Mucosa of stomach (tissue), 1 donor: ENCODE results near the gene PAX6.

Experiments used
- H3K27me3 ChIP-seq: one replicate; pipeline ENCODE4 v1.7.0; 2013; ENCODE audit warnings: mild to moderate bottlenecking, low read length; ENCODE audit not compliant: control insufficient read depth, insufficient read depth
- H3K36me3 ChIP-seq: one replicate; pipeline ENCODE4 v1.7.0; 2013; ENCODE audit warnings: low read length; ENCODE audit not compliant: control insufficient read depth, insufficient read depth
- H3K4me1 ChIP-seq: one replicate; pipeline ENCODE4 v1.7.0; 2013; ENCODE audit warnings: mild to moderate bottlenecking, low read length; ENCODE audit not compliant: control insufficient read depth, insufficient read depth
- H3K4me3 ChIP-seq: one replicate; pipeline ENCODE4 v1.7.0; 2013; ENCODE audit warnings: low read length
- H3K9ac ChIP-seq: one replicate; pipeline ENCODE4 v1.7.0; 2013; ENCODE audit warnings: mild to moderate bottlenecking, low read length, moderate library complexity
- H3K9me3 ChIP-seq: one replicate; pipeline ENCODE4 v1.7.0; 2013; ENCODE audit warnings: mild to moderate bottlenecking, low read length, moderate library complexity; ENCODE audit not compliant: control insufficient read depth
- donor health status: Pancreatic carcinoma.

Gene PAX6

GRCh38 chr11:31804312-31805036, 6.6 kb downstream of the PAX6 start:
- H3K4me3 ChIP-seq: no peak overlapping the region
- no peaks in the 10 kb centered on the region for H3K36me3 ChIP-seq

GRCh38 chr11:31803813-31804311, 7.3 kb downstream of the PAX6 start:
- H3K27me3 ChIP-seq: peaks cover 98% of the 10 kb centered on the region
- H3K4me1 ChIP-seq: peaks cover 10% of the 10 kb centered on the region
- no peaks in the 10 kb centered on the region for H3K36me3 ChIP-seq
- H3K9ac ChIP-seq: peak overlapping the region; percentile 33
- no peaks in the 10 kb centered on the region for H3K9me3 ChIP-seq
- no peak overlapping the region for H3K4me3 ChIP-seq

More at GRCh38 chr11:31804312-31805036, 6.6 kb downstream of the PAX6 start:
- H3K27me3 ChIP-seq: peaks cover 98% of the 10 kb centered on the region
- H3K9ac ChIP-seq: peak overlapping the region; percentile 53
- no peaks in the 10 kb centered on the region for H3K9me3 ChIP-seq
- H3K4me1 ChIP-seq: peaks cover 13% of the 10 kb centered on the region

GRCh38 chr11:31802990-31803812, 7.9 kb downstream of the PAX6 start:
- H3K4me3 ChIP-seq: no peak overlapping the region
- H3K4me1 ChIP-seq: peaks cover 17% of the 10 kb centered on the region
- peaks cover 98% of the 10 kb centered on the region for H3K27me3 ChIP-seq
- H3K9ac ChIP-seq: peak overlapping the region; percentile 33
- no peaks in the 10 kb centered on the region for H3K9me3 ChIP-seq
- H3K36me3 ChIP-seq: no peaks in the 10 kb centered on the region

- Histone ChIP-seq H3K4me3 (no peak overlapping the region), H3K4me1 (peaks cover 17% of the 10 kb centered on the region), H3K9me3 (no peaks in the 10 kb centered on the region), H3K27me3 (peaks cover 98% of the 10 kb centered on the region), H3K36me3 (no peaks in the 10 kb centered on the region), H3K9ac (no peak overlapping the region)
Measured at GRCh38 chr11:31802609-31802989, 8.5 kb downstream of the PAX6 start.

GRCh38 chr11:31802000-31802551, 9.0 kb downstream of the PAX6 start:
- Histone ChIP-seq H3K4me1 (peaks cover 17% of the 10 kb centered on the region), H3K27me3 (peaks cover 98% of the 10 kb centered on the region), H3K9ac (no peak overlapping the region), H3K36me3 (no peaks in the 10 kb centered on the region), H3K4me3 (no peak overlapping the region), H3K9me3 (no peaks in the 10 kb centered on the region)

- Histone ChIP-seq H3K4me1 (peaks cover 17% of the 10 kb centered on the region), H3K27me3 (peaks cover 98% of the 10 kb centered on the region), H3K9me3 (no peaks in the 10 kb centered on the region), H3K4me3 (no peak overlapping the region), H3K36me3 (no peaks in the 10 kb centered on the region), H3K9ac (no peak overlapping the region)
Measured at GRCh38 chr11:31801298-31801702, 9.8 kb downstream of the PAX6 start.

- peaks cover 98% of the 10 kb centered on the region for H3K27me3 ChIP-seq
- H3K4me1 ChIP-seq: peaks cover 17% of the 10 kb centered on the region
- H3K9ac ChIP-seq: no peak overlapping the region
- H3K36me3 ChIP-seq: no peaks in the 10 kb centered on the region
- H3K9me3 ChIP-seq: no peaks in the 10 kb centered on the region
- no peak overlapping the region for H3K4me3 ChIP-seq
Measured at GRCh38 chr11:31800398-31801265, 10.5 kb downstream of the PAX6 start.

- Histone ChIP-seq H3K4me3 (no peak overlapping the region), H3K27me3 (peaks cover 92% of the 10 kb centered on the region), H3K36me3 (no peaks in the 10 kb centered on the region)
Measured at GRCh38 chr11:31799435-31800397, 11.4 kb downstream of the PAX6 start.

GRCh38 chr11:31798554-31799434, 12.3 kb downstream of the PAX6 start:
- no peak overlapping the region for H3K4me3 ChIP-seq
- no peak overlapping the region for H3K9ac ChIP-seq

More at GRCh38 chr11:31799435-31800397, 11.4 kb downstream of the PAX6 start:
- Histone ChIP-seq H3K4me1 (peaks cover 15% of the 10 kb centered on the region), H3K9me3 (no peaks in the 10 kb centered on the region), H3K9ac (no peak overlapping the region)

GRCh38 chr11:31798057-31798553, 13.0 kb downstream of the PAX6 start:
- no peak overlapping the region for H3K9ac ChIP-seq
- no peaks in the 10 kb centered on the region for H3K36me3 ChIP-seq
- no peak overlapping the region for H3K4me3 ChIP-seq
- no peaks in the 10 kb centered on the region for H3K9me3 ChIP-seq
- H3K4me1 ChIP-seq: peaks cover 10% of the 10 kb centered on the region
- peaks cover 80% of the 10 kb centered on the region for H3K27me3 ChIP-seq

More at GRCh38 chr11:31798554-31799434, 12.3 kb downstream of the PAX6 start:
- Histone ChIP-seq H3K4me1 (peaks cover 10% of the 10 kb centered on the region), H3K9me3 (no peaks in the 10 kb centered on the region), H3K36me3 (no peaks in the 10 kb centered on the region), H3K27me3 (peaks cover 87% of the 10 kb centered on the region)
